Stomach (tissue), 9 donors: ENCODE data around the gene COX8A. TPM values are rescaled to one million over a fixed set of nuclear protein-coding genes. Genes with fewer than 3 reads are reported as not detected.

Experiments used
- DNase-seq, 2 donors: peaks; one replicate each; pipeline versions ENCODE4 v3.0.0 to v3.0.0-alpha.2; 2013 to 2019
- H3K27ac ChIP-seq, 5 donors: fragments of 200-600 bp in 4 of 5; sonication (generic) in 4 of 5; one replicate each; pipeline ENCODE4 v1.5.1; 2013 to 2019; ENCODE audit warnings: mild to moderate bottlenecking in 1 of 5, moderate library complexity in 1 of 5
- H3K27me3 ChIP-seq, 3 donors: fragments of 200-600 bp; sonication (generic); one replicate each; pipeline ENCODE4 v1.5.1; 2017 to 2019; ENCODE audit warnings: mixed run types in 1 of 3
- H3K36me3 ChIP-seq, 4 donors: fragments of 200-600 bp; sonication (generic); 1 replicate in 3 of 4; 2 replicates in 1 of 4; pipeline ENCODE4 v1.5.1; 2016 to 2019
- H3K4me1 ChIP-seq, 4 donors: fragments of 200-600 bp; sonication (generic); one replicate each; pipeline ENCODE4 v1.5.1; 2016 to 2019
- H3K4me3 ChIP-seq, 4 donors: fragments of 200-600 bp; sonication (generic) in 3 of 4; one replicate each; pipeline ENCODE4 v1.5.1; 2016 to 2019; ENCODE audit warnings: mild to moderate bottlenecking in 1 of 4
- H3K9me3 ChIP-seq, 4 donors: fragments of 200-600 bp; sonication (generic); one replicate each; pipeline ENCODE4 v1.5.1; 2016 to 2019
- CTCF ChIP-seq, 7 experiments: fragments of 450-650 bp in 4 of 7; fragments of 200-600 bp in 3 of 7; sonication (generic) in 3 of 7; IDR thresholded peaks; one replicate each; pipeline ENCODE4 v1.5.1; 2016 to 2019; ENCODE audit warnings: antibody characterized with exemption in 7 of 7, control low read depth in 2 of 7, mild to moderate bottlenecking in 1 of 7
- EP300 ChIP-seq: sonication (generic); formaldehyde crosslinking; IDR thresholded peaks from one replicate; pipeline ENCODE4 v1.6.1; 2017; ENCODE audit warnings: antibody characterized with exemption
- POLR2A ChIP-seq, 4 donors: fragments of 450-650 bp; IDR thresholded peaks; one replicate each; pipeline ENCODE4 v1.6.1; 2016; ENCODE audit warnings: antibody characterized with exemption in 4 of 4, control low read depth in 2 of 4, mild to moderate bottlenecking in 1 of 4, moderate library complexity in 1 of 4
- POLR2AphosphoS5 ChIP-seq, 3 donors: sonication (generic); formaldehyde crosslinking; IDR thresholded peaks; one replicate each; pipeline ENCODE4 v1.6.1; 2016; ENCODE audit warnings: antibody characterized with exemption in 3 of 3
- WGBS, 5 donors: extraction: QIAGEN DNeasy Blood & Tissue Kit in 3 of 5; methylation state at CpG; one replicate each; pipeline versions ENCODE4 v1.1.5 to v1.1.7; 2013 to 2018; 5-methylcytosine and 5-hydroxymethylcytosine counted together
- intact Hi-C: fragments of 100-400 bp; cut with DNase I; formaldehyde crosslinking; loops from one replicate; pipeline ENCODE4 v1.15.1; 2023; ENCODE audit warnings: low total_unique reads
- polyA plus RNA-seq, 3 donors: library from polyadenylated mRNA; stranded (reverse); fragments of 200-250 nt; gene quantifications; one replicate each; pipeline ENCODE4 v1.2.3, GENCODE V29; 2013
- total RNA-seq, 5 donors: library from RNA; depleted of rRNA; stranded (reverse); fragments of >200 nt; gene quantifications; one replicate each; pipeline versions ENCODE4 v1.1.0 to v1.2.3, GENCODE V29; 2014 to 2016
- donor health status: healthy with polysubstance abuse.
- donor health status: Bipolar disorder and iron deficiency.
- donor health status: healthy.

COX8A gene
- total and polyA plus RNA-seq, 8 donors = 107 to 1,045 (median 933) TPM

DNA sequence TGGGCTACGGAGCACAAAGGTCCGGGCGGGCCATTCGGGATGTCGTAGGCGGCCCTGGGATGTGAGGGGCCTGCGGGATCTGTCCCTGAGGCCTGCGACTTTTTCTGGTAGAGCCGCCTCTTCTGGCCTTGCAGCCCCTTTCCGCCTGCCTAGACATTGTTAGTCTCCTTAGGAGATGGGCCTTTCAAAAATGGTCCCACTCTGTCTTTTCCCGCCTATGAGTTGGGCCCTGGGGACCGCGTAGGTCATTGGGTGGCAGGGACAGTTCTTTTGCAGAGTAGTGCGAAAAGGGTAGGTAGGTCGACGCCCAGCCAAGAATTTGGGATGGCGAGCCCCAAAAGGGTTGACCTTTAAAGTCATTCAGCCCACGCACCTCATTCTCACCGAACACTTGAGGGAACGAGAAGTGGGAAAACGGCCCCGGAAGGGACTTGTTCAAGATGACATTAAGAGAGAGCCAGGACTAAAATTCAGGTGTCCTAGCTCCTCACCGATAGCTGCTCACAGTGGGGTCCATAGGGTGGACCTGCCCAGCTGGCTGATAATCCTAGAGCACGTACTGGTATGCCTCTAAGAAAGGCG is 12.6 kb downstream of the COX8A start:
- peak overlapping the region; percentile 91 to 96 (median 91) for H3K27ac ChIP-seq
- peaks cover 11 to 42% (median 38%) of the 10 kb centered on the region in 4 donors for H3K36me3 ChIP-seq
- no peaks in the 10 kb centered on the region for H3K27me3 ChIP-seq
- H3K9me3 ChIP-seq = no peaks in the 10 kb centered on the region
- peaks cover 17 to 29% (median 26%) of the 10 kb centered on the region in 4 donors for H3K4me1 ChIP-seq
- intact Hi-C loops = no loop called here
- WGBS, 5 donors = 24 to 55% (median 31%) methylated on average over 15 to 25 of the region's 25 CpGs
- H3K4me3 ChIP-seq = peak overlapping the region; percentile 96 to 99 (median 98)
- no peak for TF ChIP-seq POLR2AphosphoS5 (IDR thresholded peaks at IDR 0.05)
- TF ChIP-seq POLR2A (IDR thresholded peaks at IDR 0.05) = no peak
- no peak for TF ChIP-seq CTCF (IDR thresholded peaks at IDR 0.05)
- TF ChIP-seq EP300 = no peak
- DNase-seq = no peak

- H3K4me3 ChIP-seq = no peak overlapping the region
- H3K27me3 ChIP-seq = no peaks in the 10 kb centered on the region
- H3K9me3 ChIP-seq = no peaks in the 10 kb centered on the region
- TF ChIP-seq EP300 (no peak), POLR2AphosphoS5 (IDR thresholded peaks at IDR 0.05) (no peak), CTCF (IDR thresholded peaks at IDR 0.05) (no peak), POLR2A (IDR thresholded peaks at IDR 0.05) (no peak)
- 90 to 93% (median 91%) methylated on average over 10 of the region's 10 CpGs for WGBS, 5 donors
- H3K27ac ChIP-seq = no peak overlapping the region
- peaks cover 11 to 23% (median 18%) of the 10 kb centered on the region in 4 donors for H3K4me1 ChIP-seq
- peaks cover 21 to 87% (median 82%) of the 10 kb centered on the region in 4 donors for H3K36me3 ChIP-seq
- no peak for DNase-seq
- intact Hi-C loops = no loop called here
These were observed 17.1 kb downstream of the COX8A start for GRCh38 chr11:63991558-63991957.

DNA sequence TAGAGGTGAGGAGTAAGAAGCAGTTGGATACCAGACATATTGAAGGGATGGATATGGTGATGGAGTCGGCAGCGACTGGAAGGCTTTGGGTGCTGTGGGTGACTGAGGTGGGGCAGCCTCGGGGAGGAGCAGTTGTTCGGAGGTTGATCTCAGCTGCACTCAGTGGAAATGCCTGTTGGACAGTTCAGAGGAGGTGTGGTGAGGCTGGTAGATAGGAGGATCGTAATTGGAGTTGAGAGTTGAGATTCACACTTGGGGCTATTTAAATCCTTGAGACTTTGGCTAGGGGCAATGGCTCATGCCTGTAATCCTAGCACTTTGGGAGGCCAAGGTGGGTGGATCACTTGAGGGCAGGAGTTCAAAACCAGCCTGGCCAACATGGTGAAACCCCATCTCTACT is 18.7 kb downstream of the COX8A start:
- Histone ChIP-seq H3K9me3 (no peaks in the 10 kb centered on the region), H3K4me3 (no peak overlapping the region), H3K27me3 (no peaks in the 10 kb centered on the region), H3K4me1 (peaks cover 0 to 9% (median 4%) of the 10 kb centered on the region in 4 donors), H3K36me3 (peaks cover 37 to 100% (median 97%) of the 10 kb centered on the region in 4 donors), H3K27ac (no peak overlapping the region)
- intact Hi-C loops = no loop called here
- WGBS, 5 donors = 86 to 92% (median 90%) methylated on average over 5 of the region's 5 CpGs
- no peak for DNase-seq
- TF ChIP-seq POLR2A (IDR thresholded peaks at IDR 0.05) = no peak
- no peak for TF ChIP-seq EP300
- TF ChIP-seq CTCF (IDR thresholded peaks at IDR 0.05) = no peak
- TF ChIP-seq POLR2AphosphoS5 (IDR thresholded peaks at IDR 0.05) = no peak

- Histone ChIP-seq H3K27me3 (no peaks in the 10 kb centered on the region), H3K36me3 (peaks cover 41 to 99% (median 95%) of the 10 kb centered on the region in 4 donors), H3K4me3 (no peak overlapping the region), H3K9me3 (no peaks in the 10 kb centered on the region), H3K27ac (no peak overlapping the region), H3K4me1 (peaks cover 6 to 11% (median 9%) of the 10 kb centered on the region in 4 donors)
- 58 to 66% (median 64%) methylated on average over 6 of the region's 6 CpGs for WGBS, 5 donors
- DNase-seq = no peak
- intact Hi-C loops = no loop called here
- TF ChIP-seq POLR2AphosphoS5 (IDR thresholded peaks at IDR 0.05) = no peak
- no peak for TF ChIP-seq CTCF (IDR thresholded peaks at IDR 0.05)
- TF ChIP-seq EP300 = no peak
- TF ChIP-seq POLR2A (IDR thresholded peaks at IDR 0.05) = no peak
These were observed 19.6 kb downstream of the COX8A start for GRCh38 chr11:63993993-63994392.
